ENCODE results near the gene ADGRF5.

Gene ADGRF5

DNA sequence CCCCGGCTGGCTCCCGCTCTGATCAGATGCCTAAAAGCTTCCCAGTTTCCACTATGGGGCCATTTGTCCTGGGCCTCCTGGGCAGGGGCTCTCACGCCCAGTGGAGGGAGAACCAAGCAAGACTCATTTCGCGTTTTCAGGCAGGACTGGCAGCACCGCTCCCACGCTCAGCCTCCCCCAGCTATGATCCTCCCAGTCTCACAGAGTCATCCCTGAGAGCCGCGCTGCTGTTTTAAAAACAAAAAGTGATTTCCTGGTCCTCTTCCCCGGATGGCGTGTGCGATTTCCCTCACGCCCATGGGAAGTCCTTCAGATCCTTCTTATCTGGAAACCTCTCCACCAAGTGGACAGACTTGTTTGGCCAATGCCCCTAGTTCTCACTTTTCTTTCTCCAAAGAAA is at the start of gene ADGRF5:
Gene ADGRF5, minus strand, starts transcription at position 208 of the 400 bp plus-strand sequence. CDS start 15,176 bp downstream, outside the sequence.
- no peak for DNase-seq

DNA sequence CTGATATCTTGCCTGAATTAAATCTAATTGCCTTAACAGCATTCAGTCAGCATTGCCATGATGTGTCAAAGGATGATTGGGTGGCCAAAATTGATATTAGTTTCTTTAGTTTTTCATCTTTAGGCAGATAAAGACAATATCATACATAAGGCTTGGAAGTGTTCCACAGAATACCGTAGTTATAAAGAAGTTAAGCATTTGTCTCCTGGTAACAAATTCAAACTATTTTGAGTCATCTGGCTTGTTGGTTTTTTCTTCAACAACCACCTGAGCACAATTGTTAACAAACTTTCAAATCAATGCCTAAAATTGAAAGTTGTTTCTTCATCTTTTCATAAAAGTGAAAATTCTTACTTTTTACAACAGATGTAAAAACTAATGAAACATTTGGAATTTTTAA is 47.5 kb upstream of the ADGRF5 start:
- DNase-seq, result no peak

- DNase-seq, result no peak
Observed at GRCh38 chr6:46967826-46968349, 46.1 kb upstream of the ADGRF5 start.

DNA sequence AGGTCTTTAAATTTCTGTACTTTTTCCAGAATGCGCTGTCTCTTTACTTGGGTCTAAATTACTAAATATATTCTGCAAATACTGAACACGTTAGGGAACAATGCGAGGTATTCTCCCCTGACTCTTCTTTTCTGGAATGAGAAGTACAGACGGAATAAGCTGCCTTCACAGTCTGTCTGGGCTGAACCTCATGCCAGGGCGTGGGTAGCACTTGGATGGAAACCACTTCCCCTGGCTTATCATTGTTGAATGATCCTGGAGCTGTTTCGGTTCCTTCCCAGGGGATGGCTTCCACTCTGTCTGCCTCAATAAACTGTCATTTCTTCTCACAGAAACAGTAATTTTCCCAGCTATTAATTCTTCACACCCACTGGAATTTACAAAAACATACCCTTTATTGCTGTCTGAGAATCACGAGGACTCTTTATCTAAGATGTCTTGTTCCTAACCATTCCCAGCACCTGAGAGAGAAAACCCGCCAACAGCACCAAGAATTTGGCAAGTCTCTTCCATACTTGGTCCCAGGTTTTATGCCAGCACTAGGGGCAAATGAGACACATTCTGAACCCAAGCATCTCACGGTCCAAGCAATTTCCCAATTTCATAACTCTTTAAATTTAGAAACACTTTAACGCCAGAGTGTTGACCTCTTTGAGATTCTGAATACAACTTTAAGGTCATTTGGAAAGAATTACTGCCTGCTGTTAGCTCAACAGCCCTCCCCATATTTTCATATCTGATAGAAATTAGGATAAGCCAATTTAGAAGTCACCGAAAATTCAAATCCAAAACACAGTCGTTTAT is 43.2 kb upstream of the ADGRF5 start:
- DNase-seq, result no peak

DNA sequence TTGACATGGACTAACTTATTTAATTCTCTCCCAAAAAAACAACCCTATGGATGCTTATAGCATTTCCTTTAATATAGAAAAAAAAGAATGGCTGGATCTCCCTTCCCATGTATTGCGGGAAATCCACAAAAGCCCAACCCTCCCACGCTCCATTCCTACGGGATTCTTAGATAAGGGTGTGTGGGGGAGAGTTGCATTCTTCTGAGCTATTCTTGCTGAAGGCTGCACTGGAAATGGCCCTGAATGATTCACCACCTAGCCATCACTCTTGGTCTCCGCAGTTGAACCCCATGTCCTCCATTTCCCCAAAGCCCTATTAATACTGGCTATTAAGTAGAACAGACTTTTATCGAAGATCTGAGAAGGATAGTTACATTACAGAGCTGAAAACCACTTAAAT is 41.9 kb upstream of the ADGRF5 start:
- no peak for DNase-seq

GRCh38 chr6:46963039-46963438 is 41.3 kb upstream of the ADGRF5 start:
- DNase-seq, result no peak

GRCh38 chr6:46961711-46962110 is 40.0 kb upstream of the ADGRF5 start:
- DNase-seq, result no peak

GRCh38 chr6:46961232-46961631 is 39.5 kb upstream of the ADGRF5 start:
- no peak for DNase-seq

- DNase-seq, result no peak
Observed at GRCh38 chr6:46959419-46959818, 37.7 kb upstream of the ADGRF5 start.

DNA sequence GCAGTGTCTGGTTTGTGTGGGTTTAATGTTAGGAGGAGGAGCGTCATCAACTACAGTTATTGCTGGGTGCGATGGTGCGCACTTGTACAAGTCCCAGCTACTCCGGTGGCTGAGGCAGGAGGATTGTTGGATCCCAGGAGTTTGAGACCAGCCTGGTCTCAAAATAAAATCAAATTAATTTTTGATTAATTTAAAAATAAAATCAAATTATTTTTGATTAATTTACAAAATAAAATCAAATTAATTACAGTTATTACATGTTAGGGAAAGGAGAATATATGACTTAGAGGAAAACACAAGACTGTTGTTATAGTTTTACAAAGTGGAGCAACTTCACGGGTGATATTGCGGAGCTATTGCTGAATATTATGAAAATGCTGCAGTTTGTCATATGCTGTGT is 34.7 kb upstream of the ADGRF5 start:
- DNase-seq, result no peak

DNA sequence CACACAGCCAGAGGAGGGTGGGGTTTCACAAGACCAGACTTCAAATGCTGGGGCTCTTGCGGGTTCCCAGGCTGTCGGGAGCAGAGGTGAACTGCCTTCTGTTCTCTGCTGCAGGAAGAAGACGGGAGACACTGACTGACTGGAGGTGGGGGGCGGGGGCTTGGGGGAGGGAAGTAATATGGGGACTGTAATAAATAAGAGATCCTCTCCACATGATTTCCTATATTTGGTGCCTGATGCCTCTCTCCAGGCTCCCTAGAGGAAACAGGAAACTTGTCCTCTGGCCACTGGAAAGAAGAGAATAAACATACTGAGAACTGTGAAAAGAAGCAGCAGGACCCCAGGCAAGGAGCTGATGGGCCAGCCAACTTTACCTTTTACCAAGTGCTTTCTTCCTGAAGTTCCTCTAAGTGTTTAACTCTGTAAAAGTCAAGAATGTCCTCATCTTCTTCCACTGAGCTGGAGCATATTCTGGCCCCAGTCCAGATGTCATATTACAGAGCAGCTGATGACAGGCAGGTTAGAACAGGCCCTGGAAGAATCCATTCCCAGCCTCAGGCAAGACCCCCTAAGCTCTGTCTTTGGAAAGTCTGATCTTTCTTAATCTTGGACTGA is 33.2 kb upstream of the ADGRF5 start:
- no peak for DNase-seq

DNA sequence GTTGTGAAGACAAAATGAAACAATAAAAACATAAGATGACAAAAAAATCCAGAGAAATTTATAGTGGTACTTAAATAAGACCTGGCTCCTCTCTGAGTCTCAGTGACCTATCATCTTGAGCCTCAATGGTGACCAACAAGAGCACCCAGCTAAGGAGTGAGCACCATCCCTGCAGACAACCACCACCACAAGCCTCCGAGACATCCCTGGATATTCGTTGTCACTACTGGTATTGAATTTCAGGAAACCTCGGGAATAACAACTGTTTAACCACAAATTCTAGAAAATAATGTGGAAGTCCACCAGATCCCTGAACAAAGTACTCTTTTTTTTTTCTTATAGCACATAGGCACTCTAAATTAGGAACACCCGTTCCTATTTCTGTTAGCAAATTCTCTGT is 32.2 kb upstream of the ADGRF5 start:
- no peak for DNase-seq

GRCh38 chr6:46949632-46950280 is 28.0 kb upstream of the ADGRF5 start:
- no peak for DNase-seq

GRCh38 chr6:46948699-46949098 is 27.0 kb upstream of the ADGRF5 start:
- DNase-seq, result no peak

DNA sequence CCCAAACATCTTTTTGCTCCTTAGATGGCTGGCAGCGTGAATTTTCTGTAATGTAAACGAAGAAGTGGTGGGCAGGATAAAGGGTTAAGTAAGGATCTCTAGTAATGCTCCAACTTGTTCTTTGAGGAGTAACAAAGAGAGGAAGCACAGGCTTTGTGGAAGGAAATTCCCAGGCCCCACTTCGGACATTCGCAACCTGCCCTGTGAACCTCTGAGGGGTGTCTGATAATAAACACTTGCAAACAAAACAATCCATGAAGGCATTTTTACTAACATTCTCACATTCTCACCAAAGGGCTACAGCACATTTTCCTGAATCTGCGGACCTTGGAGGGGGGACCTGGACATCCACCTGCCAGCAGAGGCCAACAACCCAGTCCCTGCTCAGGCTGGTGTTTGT is 25.8 kb upstream of the ADGRF5 start:
- no peak for DNase-seq

GRCh38 chr6:46940433-46941226 is 18.9 kb upstream of the ADGRF5 start:
- no peak for DNase-seq

- DNase-seq, result no peak
Observed at GRCh38 chr6:46937642-46938041, 15.9 kb upstream of the ADGRF5 start.

DNA sequence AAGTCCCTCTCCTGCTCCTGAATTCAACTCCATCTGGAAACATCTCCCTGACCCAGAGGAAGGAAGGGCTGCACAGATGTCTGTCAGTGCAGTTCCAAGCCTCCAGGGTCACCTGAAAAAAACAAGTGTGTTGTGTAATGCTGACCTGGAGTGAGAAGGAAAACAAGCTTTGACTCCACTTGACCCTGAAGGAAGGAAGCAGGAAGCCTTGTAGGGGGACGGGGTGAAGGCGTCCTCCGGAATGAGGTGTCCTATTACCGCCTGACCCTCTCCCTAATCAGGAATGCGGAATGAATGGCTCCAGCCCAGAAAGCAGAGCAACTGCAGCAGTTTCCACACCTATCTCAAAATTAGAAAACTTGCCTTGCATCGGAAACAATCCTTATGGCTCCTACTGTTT is 13.9 kb upstream of the ADGRF5 start:
- no peak for DNase-seq

DNA sequence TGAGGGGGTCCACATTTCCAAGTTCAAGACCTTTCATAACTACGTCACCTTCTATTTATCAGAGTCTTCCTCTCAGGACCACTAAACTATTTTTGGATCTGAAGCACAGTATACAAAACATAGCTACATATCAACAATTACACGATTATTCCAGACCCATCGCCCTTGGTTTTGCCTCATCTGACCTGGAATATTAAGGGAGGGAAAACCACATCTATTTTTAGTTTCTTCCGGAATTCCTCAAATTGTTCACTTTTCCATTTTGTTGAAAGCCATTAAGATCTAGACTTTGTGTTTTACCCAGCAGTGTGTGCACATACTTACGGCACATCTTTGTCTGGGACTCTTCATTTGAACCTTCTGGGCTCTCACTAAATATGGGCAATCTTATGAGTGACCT is 12.0 kb upstream of the ADGRF5 start:
- no peak for DNase-seq

GRCh38 chr6:46932526-46933319 is 11.0 kb upstream of the ADGRF5 start:
- no peak for DNase-seq

DNA sequence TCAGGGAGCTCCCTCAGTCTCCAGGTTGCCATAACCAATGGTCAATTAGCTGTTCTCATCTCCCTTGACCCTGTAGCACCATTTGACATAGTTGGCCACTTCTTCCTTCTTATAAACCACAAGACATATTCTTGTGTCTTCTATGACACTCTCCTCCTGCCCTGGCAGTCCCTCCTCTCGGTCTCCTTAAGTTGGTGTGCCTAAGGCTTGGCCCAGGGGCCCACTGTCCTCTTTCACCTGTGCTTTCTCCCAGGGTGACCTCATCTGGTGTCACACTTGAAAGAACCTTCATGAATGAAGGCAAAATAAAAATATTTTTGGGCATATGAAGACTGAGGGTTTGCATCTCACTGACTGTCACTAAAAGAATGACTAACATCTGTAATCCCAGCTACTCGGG is 9.7 kb upstream of the ADGRF5 start:
- DNase-seq, result no peak

DNA sequence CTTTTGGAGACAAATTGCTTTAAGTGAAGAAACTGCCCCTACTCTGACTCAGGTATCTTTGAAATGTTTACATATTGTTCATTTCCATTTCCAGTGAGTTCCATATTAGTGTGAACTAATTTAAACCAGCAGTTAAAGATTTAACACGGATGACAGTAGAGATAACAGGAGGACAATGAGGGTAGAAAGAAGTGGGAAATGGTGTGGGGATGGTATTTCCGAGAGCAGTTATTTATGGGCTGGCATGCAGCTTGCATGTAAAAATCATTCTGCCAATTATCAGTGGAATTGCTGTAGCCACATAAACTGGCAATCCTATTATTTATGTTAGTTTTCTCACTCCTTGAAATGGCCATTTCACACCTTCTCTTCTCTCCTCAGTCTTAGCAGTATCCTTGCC is 8.6 kb upstream of the ADGRF5 start:
- DNase-seq, result no peak
